Panc1 (cell line): ENCODE results near the gene ZW10. TPM values are rescaled to one million over a fixed set of nuclear protein-coding genes. Genes with fewer than 3 reads are reported as not detected.

Experiments used
- ATAC-seq: fragments of 200-7000 bp; cut with Tn5 transposase; 2 replicates; pipeline ENCODE4 v1.9.1; 2020; ENCODE audit warnings: mild to moderate bottlenecking, moderate library complexity
- BruUV-seq: library from RNA; stranded (reverse); fragments of 400-500 nt; replicated peaks from 2 replicates; lab custom pipeline; 2021; lab: Mats Ljungman, UMichigan
- CTCF ChIA-PET: fragments of 300-600 bp; sonication (Branson Sonifier 250); formaldehyde crosslinking; loops from one replicate; lab custom pipeline; 2022; ENCODE audit warnings: antibody characterized with exemption; lab: Charles Lee
- POLR2A ChIA-PET: fragments of 300-600 bp; sonication (Branson Sonifier 250); formaldehyde crosslinking; loops from one replicate; lab custom pipeline; 2022; ENCODE audit warnings: antibody characterized with exemption; lab: Charles Lee
- DNase-seq: peaks from one replicate; pipeline ENCODE4 v3.0.0-alpha.2; 2010; ENCODE audit warnings: low read depth, low spot score
- H3K27ac ChIP-seq: 2 replicates; pipeline ENCODE4 v1.5.1; 2011; ENCODE audit warnings: mild to moderate bottlenecking, low read length, inconsistent platforms
- H3K27me3 ChIP-seq: fragments of 200-500 bp; sonication (Bioruptor generic); 2 replicates; pipeline ENCODE4 v1.6.0; 2014; ENCODE audit warnings: low read length, inconsistent platforms; ENCODE audit not compliant: control insufficient read depth, insufficient read depth
- H3K36me3 ChIP-seq: fragments of 200-500 bp; sonication (Bioruptor generic); 2 replicates; pipeline ENCODE4 v1.5.1; 2014; ENCODE audit warnings: inconsistent platforms, mild to moderate bottlenecking, low read length, moderate library complexity; ENCODE audit not compliant: control insufficient read depth, insufficient read depth
- H3K4me1 ChIP-seq: 2 replicates; pipeline ENCODE4 v1.5.1; 2011; ENCODE audit warnings: inconsistent platforms, mild to moderate bottlenecking, low read length, moderate library complexity; ENCODE audit not compliant: control insufficient read depth, insufficient read depth
- H3K4me3 ChIP-seq, 2 experiments: 2 replicates each; pipeline ENCODE4 v1.5.1; 2011 to 2012; ENCODE audit warnings: low read depth in 2 of 2, low read length in 2 of 2, mild to moderate bottlenecking in 2 of 2, inconsistent platforms in 1 of 2, moderate library complexity in 1 of 2
- H3K9me3 ChIP-seq: fragments of 200-500 bp; sonication (Bioruptor generic); 2 replicates; pipeline ENCODE4 v1.5.1; 2014; ENCODE audit warnings: low read depth, mild to moderate bottlenecking, inconsistent platforms, low read length, moderate library complexity; ENCODE audit not compliant: control insufficient read depth, insufficient read depth
- CTCF ChIP-seq: fragments of 450-650 bp; IDR thresholded peaks from 2 replicates; pipeline ENCODE4 v1.5.1; 2017; ENCODE audit warnings: mild to moderate bottlenecking
- POLR2AphosphoS5 ChIP-seq: IDR thresholded peaks from 2 replicates; pipeline ENCODE4 v1.6.1; 2012; ENCODE audit warnings: mild to moderate bottlenecking, low read depth, low read length, moderate library complexity
- REST ChIP-seq, 2 experiments: IDR thresholded peaks; 2 replicates each; pipeline ENCODE4 v1.6.1; 2011 to 2012; ENCODE audit warnings: low read depth in 2 of 2, control low read depth in 1 of 2, low read length in 1 of 2, mild to moderate bottlenecking in 1 of 2, moderate library complexity in 1 of 2; ENCODE audit not compliant: insufficient read depth in 1 of 2
- SIN3A ChIP-seq: IDR thresholded peaks from 2 replicates; pipeline ENCODE4 v1.6.1; 2012; ENCODE audit warnings: low read depth, mild to moderate bottlenecking, low read length, moderate library complexity, borderline replicate concordance; ENCODE audit not compliant: insufficient read depth
- TCF7L2 ChIP-seq: IDR thresholded peaks from 2 replicates; pipeline ENCODE4 v1.6.1; 2011; ENCODE audit warnings: mild to moderate bottlenecking, low read depth, low read length, inconsistent platforms
- in situ Hi-C: cut with HindIII; loops from 2 replicates; pipeline ENCODE4 v1.10.0; 2016; ENCODE audit warnings: low sequenced_read_pairs, low pct_unique_long_range_greater_than_20kb
- intact Hi-C: fragments of 100-400 bp; cut with micrococcal nuclease; formaldehyde crosslinking; loops from one replicate; pipeline ENCODE4 v1.10.0; 2022; ENCODE audit not compliant: unreplicated experiment
- total RNA-seq: library from RNA; stranded (reverse); gene quantifications from one replicate; pipeline ENCODE4 v1.2.1, GENCODE V29; 2021; ENCODE audit not compliant: unreplicated experiment

Gene ZW10
- total RNA-seq, 1 experiment from 2014 or later, result 31.5 TPM

DNA sequence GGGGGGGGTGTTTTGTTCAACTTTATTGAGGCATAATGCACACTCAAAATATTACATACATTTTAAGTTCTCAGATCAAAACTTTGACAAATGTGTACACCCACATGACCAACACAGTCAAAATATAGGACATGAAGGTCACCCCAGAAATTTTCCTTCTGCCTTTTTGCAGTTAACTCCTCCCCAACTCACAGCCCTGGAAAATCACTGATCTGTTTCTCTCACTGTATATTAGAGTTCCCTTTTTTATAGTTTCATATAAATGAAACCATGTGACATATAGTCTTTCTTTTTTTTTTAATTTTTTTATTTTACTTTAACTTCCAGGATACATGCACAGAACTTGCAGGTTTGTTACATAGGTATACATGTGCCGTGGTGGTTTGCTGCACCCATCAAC is 72.0 kb downstream of the ZW10 start:
- H3K4me1 ChIP-seq, result no peaks in the 10 kb centered on the region
- no peak overlapping the region for H3K4me3 ChIP-seq
- no peak for ATAC-seq
- TF ChIP-seq REST (IDR thresholded peaks at IDR 0.05; ENCODE audit: insufficient read depth in 1 of 2, low read depth in 2 of 2, low read length in 1 of 2) (no peak), CTCF (no peak), POLR2AphosphoS5 (no peak), TCF7L2 (no peak), SIN3A (no peak)
- in situ Hi-C loops, result no loop called here
- no peak overlapping the region for H3K27ac ChIP-seq
- intact Hi-C loops, result no loop called here
- H3K36me3 ChIP-seq, result no peaks in the 10 kb centered on the region
- no peaks in the 10 kb centered on the region for H3K27me3 ChIP-seq
- DNase-seq, result no peak
- H3K9me3 ChIP-seq, result no peaks in the 10 kb centered on the region
- ChIA-PET POLR2A (no interaction called here), CTCF (no interaction called here)
- no TSS peak for BruUV-seq

GRCh38 chr11:113698515-113698914 is 75.0 kb downstream of the ZW10 start:
- H3K4me3 ChIP-seq, result no peak overlapping the region
- intact Hi-C loops (no loop called here), in situ Hi-C loops (no loop called here)
- no peaks in the 10 kb centered on the region for H3K9me3 ChIP-seq
- no TSS peak for BruUV-seq
- ChIA-PET CTCF (no interaction called here), POLR2A (no interaction called here)
- H3K27ac ChIP-seq, result peak overlapping the region; percentile 20; the same call in 1 of the 2 replicates
- ATAC-seq (peak; percentile 26; the same call in 1 of the 2 replicates), DNase-seq (no peak)
- no peaks in the 10 kb centered on the region for H3K4me1 ChIP-seq
- H3K36me3 ChIP-seq, result no peaks in the 10 kb centered on the region
- no peaks in the 10 kb centered on the region for H3K27me3 ChIP-seq
- TF ChIP-seq SIN3A (no peak), POLR2AphosphoS5 (no peak), TCF7L2 (no peak), REST (IDR thresholded peaks at IDR 0.05; ENCODE audit: insufficient read depth in 1 of 2, low read depth in 2 of 2, low read length in 1 of 2) (no peak), CTCF (no peak)
